IMR-90 (cell line): ENCODE results near the gene HIVEP3. TPM values are rescaled to one million over a fixed set of nuclear protein-coding genes. Genes with fewer than 3 reads are reported as not detected.

Experiments used
- ATAC-seq: fragments of 200-7000 bp; cut with Tn5 transposase; 2 replicates; pipeline ENCODE4 v1.9.1; 2020; ENCODE audit warnings: low read depth, mild to moderate bottlenecking, moderate library complexity
- BruUV-seq: library from RNA; stranded (reverse); fragments of 400-500 nt; replicated peaks from 2 replicates; lab custom pipeline; 2021; lab: Mats Ljungman, UMichigan
- CTCF ChIA-PET: fragments of 300-600 bp; formaldehyde crosslinking; extraction: SDS; loops from one replicate; lab custom pipeline; 2021; ENCODE audit warnings: antibody characterized with exemption; lab: Yijun Ruan, JAX
- POLR2A ChIA-PET: fragments of 300-600 bp; sonication (Branson Sonifier 250); formaldehyde crosslinking; loops from one replicate; lab custom pipeline; 2022; ENCODE audit warnings: antibody characterized with exemption; ENCODE audit not compliant: unreplicated experiment; lab: Charles Lee
- DNase-seq: peaks from one replicate; pipeline ENCODE4 v3.0.0; 2013
- H2AFZ ChIP-seq: replicated peaks from 2 replicates; pipeline ENCODE3; 2013; ENCODE audit warnings: low read length, mild to moderate bottlenecking; ENCODE audit not compliant: poor library complexity
- H2AK5ac ChIP-seq: 2 replicates; pipeline ENCODE4 v1.6.1; 2013; ENCODE audit warnings: low read depth, low read length, inconsistent platforms
- H2AK9ac ChIP-seq: replicated peaks from 2 replicates; pipeline ENCODE3; 2013; ENCODE audit warnings: mild to moderate bottlenecking, low read depth, low read length, moderate library complexity; ENCODE audit not compliant: poor library complexity
- H2BK120ac ChIP-seq: 2 replicates; pipeline ENCODE4 v1.6.1; 2013; ENCODE audit warnings: low read depth, low read length, inconsistent platforms
- H2BK15ac ChIP-seq: 3 replicates; pipeline ENCODE4 v1.6.1; 2013; ENCODE audit warnings: low read depth, low read length, inconsistent platforms
- H2BK20ac ChIP-seq: 2 replicates; pipeline ENCODE4 v1.6.1; 2013; ENCODE audit warnings: low read depth, mild to moderate bottlenecking, inconsistent platforms, low read length, moderate library complexity
- H2BK5ac ChIP-seq: 2 replicates; pipeline ENCODE4 v1.6.1; 2013; ENCODE audit warnings: mild to moderate bottlenecking, low read depth, low read length, inconsistent platforms; ENCODE audit not compliant: poor library complexity, severe bottlenecking
- H3K14ac ChIP-seq: replicated peaks from 2 replicates; pipeline ENCODE4 v1.6.1; 2013; ENCODE audit warnings: low read depth, low read length, inconsistent platforms
- H3K18ac ChIP-seq: 2 replicates; pipeline ENCODE4 v1.6.1; 2013; ENCODE audit warnings: low read depth, low read length, control low read depth
- H3K23ac ChIP-seq: 2 replicates; pipeline ENCODE4 v1.6.1; 2013; ENCODE audit warnings: low read depth, low read length, inconsistent platforms
- H3K27ac ChIP-seq: 2 replicates; pipeline ENCODE4 v1.5.1; 2013; ENCODE audit warnings: mild to moderate bottlenecking, control low read depth, low read length; ENCODE audit not compliant: insufficient read depth
- H3K27me3 ChIP-seq: 2 replicates; pipeline ENCODE4 v1.6.1; 2013; ENCODE audit warnings: low read length; ENCODE audit not compliant: control insufficient read depth, insufficient read depth
- H3K36me3 ChIP-seq: 2 replicates; pipeline ENCODE4 v1.6.1; 2013; ENCODE audit warnings: low read length, mixed read lengths; ENCODE audit not compliant: control insufficient read depth, insufficient read depth
- H3K4ac ChIP-seq: 2 replicates; pipeline ENCODE4 v1.6.1; 2013; ENCODE audit warnings: low read depth, low read length, inconsistent platforms
- H3K4me1 ChIP-seq: 2 replicates; pipeline ENCODE4 v1.6.1; 2013; ENCODE audit warnings: low read length, mixed read lengths; ENCODE audit not compliant: control insufficient read depth, insufficient read depth
- H3K4me2 ChIP-seq: 2 replicates; pipeline ENCODE4 v1.6.1; 2013; ENCODE audit warnings: low read depth, mild to moderate bottlenecking, control low read depth, low read length, moderate library complexity
- H3K4me3 ChIP-seq: 2 replicates; pipeline ENCODE4 v1.5.1; 2013; ENCODE audit warnings: low read depth, mild to moderate bottlenecking, control low read depth, low read length, moderate library complexity; ENCODE audit not compliant: insufficient read depth
- H3K56ac ChIP-seq: 2 replicates; pipeline ENCODE4 v1.6.1; 2013; ENCODE audit warnings: low read length, inconsistent platforms; ENCODE audit not compliant: insufficient read depth; ENCODE audit errors: extremely low read depth
- H3K79me1 ChIP-seq, 2 experiments: 2 replicates each; pipeline ENCODE4 v1.6.1; 2013; ENCODE audit warnings: low read length in 2 of 2, inconsistent platforms in 1 of 2, low read depth in 1 of 2
- H3K9ac ChIP-seq: 2 replicates; pipeline ENCODE4 v1.6.1; 2013; ENCODE audit warnings: low read depth, low read length, control low read depth
- H3K9me1 ChIP-seq: 2 replicates; pipeline ENCODE4 v1.6.1; 2013; ENCODE audit warnings: low read length, inconsistent platforms; ENCODE audit not compliant: insufficient read depth
- H3K9me3 ChIP-seq: 2 replicates; pipeline ENCODE4 v1.6.1; 2013; ENCODE audit warnings: low read length; ENCODE audit not compliant: control insufficient read depth, insufficient read depth
- H4K20me1 ChIP-seq: 2 replicates; pipeline ENCODE4 v1.6.1; 2013; ENCODE audit warnings: low read length, inconsistent platforms; ENCODE audit not compliant: insufficient read depth
- H4K5ac ChIP-seq: 2 replicates; pipeline ENCODE4 v1.6.1; 2013; ENCODE audit warnings: mild to moderate bottlenecking, low read depth, low read length, control low read depth
- H4K8ac ChIP-seq, 2 experiments: 2 replicates each; pipeline ENCODE4 v1.6.1; 2013; ENCODE audit warnings: low read depth in 2 of 2, low read length in 2 of 2, control low read depth in 1 of 2, inconsistent platforms in 1 of 2
- H4K91ac ChIP-seq: 2 replicates; pipeline ENCODE4 v1.6.1; 2013; ENCODE audit warnings: low read depth, low read length, inconsistent platforms; ENCODE audit not compliant: insufficient read depth
- RCOR1 ChIP-seq: IDR thresholded peaks from 2 replicates; pipeline ENCODE4 v1.6.1; 2012; ENCODE audit warnings: mild to moderate bottlenecking, low read length, improper control_type of control experiment; ENCODE audit not compliant: insufficient replicate concordance
- WGBS, 2 experiments: methylation state at CpG; one replicate each; pipeline versions ENCODE4 v1.1.5 to v1.1.7; 2013; ENCODE audit warnings: missing lambda C conversion rate in 2 of 2; ENCODE audit not compliant: insufficient read length in 1 of 2; ENCODE audit errors: extremely low coverage in 2 of 2; 5-methylcytosine and 5-hydroxymethylcytosine counted together
- dilution Hi-C: fragments of 300-500 bp; cut with HindIII; formaldehyde crosslinking; loops from one replicate; pipeline ENCODE4 v1.14.3; 2018; ENCODE audit warnings: low sequenced_read_pairs; ENCODE audit not compliant: unreplicated experiment
- in situ Hi-C: fragments of 300-500 bp; cut with MboI; formaldehyde crosslinking; loops from 3 replicates; pipeline ENCODE4 v1.14.3; 2019; ENCODE audit warnings: low sequenced_read_pairs, inconsistent platforms, mixed read lengths
- intact Hi-C: fragments of 100-400 bp; cut with micrococcal nuclease; formaldehyde crosslinking; loops from 2 replicates; pipeline ENCODE4 v1.10.0; 2022
- polyA plus RNA-seq, 3 experiments: library from polyadenylated mRNA; depleted of rRNA; stranded (reverse); fragments of >200 nt; gene quantifications; 2 replicates each; pipeline ENCODE4 v1.2.3, GENCODE V29; 2012; ENCODE audit warnings: low replicate concordance in 1 of 3
- total RNA-seq: library from RNA; depleted of rRNA; stranded (reverse); fragments of >200 nt; gene quantifications from 2 replicates; pipeline ENCODE4 v1.2.3, GENCODE V29; 2012

Gene HIVEP3
- total and polyA plus RNA-seq, 2 of the 4 experiments (the other 2 are of a cell fraction): 1.4 to 4.0 TPM

- Histone ChIP-seq H3K23ac (no peak overlapping the region; the same call in 1 of the 2 replicates), H2BK120ac (peak overlapping the region; percentile 94), H2BK20ac (peak overlapping the region; percentile 74), H3K4me1 (peaks cover 22% of the 10 kb centered on the region), H2AK5ac (peak overlapping the region; percentile 92), H3K4ac (peak overlapping the region; percentile 98), H4K5ac (peak overlapping the region; percentile 89), H3K56ac (no peak overlapping the region), H3K79me1 (no peaks in the 10 kb centered on the region), H4K8ac (peak overlapping the region; percentile 87 to 97), H4K20me1 (no peaks in the 10 kb centered on the region; the same call in 1 of the 2 replicates), H3K27ac (no peak overlapping the region; the same call in 1 of the 2 replicates), H3K4me2 (no peak overlapping the region), H2BK15ac (peak overlapping the region; percentile 89; the same call in 2 of the 3 replicates), H2BK5ac (peak overlapping the region; percentile 12), H2AK9ac (peak overlapping the region; percentile 99), H3K14ac (peak overlapping the region; percentile 95), H3K36me3 (no peaks in the 10 kb centered on the region), H2AFZ (peak overlapping the region; percentile 82), H3K9me3 (no peaks in the 10 kb centered on the region), H4K91ac (peak overlapping the region; percentile 98), H3K18ac (peak overlapping the region; percentile 56), H3K27me3 (no peaks in the 10 kb centered on the region), H3K4me3 (no peak overlapping the region), H3K9ac (peak overlapping the region; percentile 17; the same call in 1 of the 2 replicates), H3K9me1 (peaks cover 27% of the 10 kb centered on the region)
- TF ChIP-seq RCOR1: no peak
- ChIA-PET CTCF (no interaction called here), POLR2A (interaction anchor here (0.6 kb wide), 2 partner anchors 691 to 778 kb away, joined by 4 read pairs; no protein-coding TSS in a partner anchor)
- ATAC-seq (no peak), DNase-seq (no peak)
- in situ Hi-C loops: no loop called here
- BruUV-seq: no TSS peak
- WGBS, 2 experiments: 82% methylated on average over 3 of the region's 13 CpGs; no CpG with 5 or more reads in 1 of the 2 experiments
- dilution Hi-C loops: no loop called here
- intact Hi-C loops: no loop called here
Observed at GRCh38 chr1:41497056-41497440, 421.7 kb downstream of the HIVEP3 start.
